Measurements from ENCODE around the gene TK2.

GRCh38 chr16:66481081-66481942 lies 68.6 kb downstream of the TK2 start:
- TF ChIP-seq CTCF (IDR thresholded peaks at IDR 0.05; ENCODE audit: low read depth, low read length, poor library complexity, severe bottlenecking) (no peak), EZH2phosphoT487 (IDR thresholded peaks at IDR 0.05; ENCODE audit: borderline replicate concordance, low read length) (no peak)

Data from DOHH2 (cell line).